CD4-positive, alpha-beta T cell (primary cell): ENCODE measurements around the gene GALK1. TPM values are rescaled to one million over a fixed set of nuclear protein-coding genes. Genes with fewer than 3 reads are reported as not detected.

ENCODE experiments used
- ATAC-seq: fragments of 200-7000 bp; cut with Tn5 transposase; one replicate; pipeline ENCODE4 v1.10.0; 2022; ENCODE audit warnings: mild to moderate bottlenecking; ENCODE audit not compliant: poor library complexity
- CTCF ChIA-PET: fragments of 350-600 bp; sonication (Branson Sonifier 250); formaldehyde crosslinking; loops from one replicate; lab custom pipeline; 2021; ENCODE audit warnings: antibody characterized with exemption, inconsistent platforms; lab: Charles Lee
- POLR2A ChIA-PET: fragments of 350-600 bp; sonication (Branson Sonifier 250); formaldehyde crosslinking; loops from one replicate; lab custom pipeline; 2021; ENCODE audit warnings: antibody characterized with exemption, inconsistent platforms; lab: Charles Lee
- DNase-seq, 14 experiments: peaks; one replicate each; pipeline ENCODE4 v3.0.0-alpha.2; 2013 to 2020; ENCODE audit warnings: mixed read lengths in 2 of 14
- H3K27ac ChIP-seq, 2 donors: one replicate each; pipeline versions ENCODE4 v1.5.1 to v1.7.0; 2013; ENCODE audit warnings: low read length in 2 of 2, low read depth in 1 of 2, mild to moderate bottlenecking in 1 of 2
- H3K27me3 ChIP-seq, 2 experiments: 1 replicate in 1 of 2; 2 replicates in 1 of 2; pipeline versions ENCODE4 v1.6.1 to v1.7.0; 2013; ENCODE audit warnings: low read length in 2 of 2, control low read depth in 1 of 2, mild to moderate bottlenecking in 1 of 2, moderate library complexity in 1 of 2; ENCODE audit not compliant: insufficient read depth in 2 of 2, control insufficient read depth in 1 of 2
- H3K36me3 ChIP-seq: one replicate; pipeline ENCODE4 v1.6.1; 2013; ENCODE audit warnings: low read length, control low read depth; ENCODE audit not compliant: insufficient read depth
- H3K4me1 ChIP-seq: one replicate; pipeline ENCODE4 v1.6.1; 2013; ENCODE audit warnings: low read length, control low read depth; ENCODE audit not compliant: insufficient read depth
- H3K4me3 ChIP-seq: one replicate; pipeline ENCODE4 v1.5.1; 2013; ENCODE audit warnings: mild to moderate bottlenecking, low read length, moderate library complexity
- H3K9me3 ChIP-seq, 2 experiments: 1 replicate in 1 of 2; 2 replicates in 1 of 2; pipeline versions ENCODE4 v1.6.1 to v1.7.0; 2013; ENCODE audit warnings: low read length in 2 of 2, mild to moderate bottlenecking in 2 of 2, control low read depth in 1 of 2, moderate library complexity in 1 of 2; ENCODE audit not compliant: control insufficient read depth in 1 of 2, insufficient read depth in 1 of 2
- H3K27ac Mint-ChIP-seq: one replicate; pipeline ENCODE4 v1.8.0; 2020; ENCODE audit warnings: mixed read lengths
- H3K27me3 Mint-ChIP-seq: one replicate; pipeline ENCODE4 v1.8.0; 2021; ENCODE audit warnings: mixed read lengths
- H3K36me3 Mint-ChIP-seq: one replicate; pipeline ENCODE4 v1.8.0; 2021; ENCODE audit warnings: low read depth, mixed read lengths
- H3K4me1 Mint-ChIP-seq: one replicate; pipeline ENCODE4 v1.8.0; 2021; ENCODE audit warnings: low read depth, mixed read lengths
- H3K4me3 Mint-ChIP-seq: one replicate; pipeline ENCODE4 v1.8.0; 2020; ENCODE audit warnings: mild to moderate bottlenecking, mixed read lengths
- H3K9me3 Mint-ChIP-seq: one replicate; pipeline ENCODE4 v1.8.0; 2020; ENCODE audit warnings: mixed read lengths
- CTCF ChIP-seq: fragments of 200-600 bp; IDR thresholded peaks from one replicate; pipeline ENCODE4 v1.8.0; 2022; ENCODE audit warnings: antibody characterized with exemption, mild to moderate bottlenecking
- intact Hi-C, 2 experiments: fragments of 100-400 bp; cut with DNase I in 1 of 2; cut with micrococcal nuclease in 1 of 2; formaldehyde crosslinking; loops; one replicate each; pipeline versions ENCODE4 v1.15.1 to v1.9.0; 2023 to 2025; cut with DNase I, micrococcal nuclease
- total RNA-seq, 174 experiments: library from RNA in 2 of 174; stranded (reverse) in 2 of 174; gene quantifications; one replicate each; pipeline ENCODE4 v1.2.3 and lab custom pipeline; 2021 to 2026

Gene GALK1
- total RNA-seq, 2 experiments from 2014 or later = 5.9 to 6.0 TPM

GRCh38 chr17:75725504-75725903 lies 39.5 kb downstream of the GALK1 start:
- Histone ChIP-seq H3K27ac (no peak overlapping the region), H3K36me3 (no peaks in the 10 kb centered on the region), H3K4me1 (peaks cover 10% of the 10 kb centered on the region), H3K27me3 (no peaks in the 10 kb centered on the region), H3K4me3 (no peak overlapping the region), H3K9me3 (no peaks in the 10 kb centered on the region)
- no peak overlapping the region for H3K4me3 Mint-ChIP-seq
- H3K27me3 Mint-ChIP-seq = no peaks in the 10 kb centered on the region
- no peak overlapping the region for H3K27ac Mint-ChIP-seq
- peaks cover 3% of the 10 kb centered on the region for H3K4me1 Mint-ChIP-seq
- no peaks in the 10 kb centered on the region for H3K36me3 Mint-ChIP-seq
- H3K9me3 Mint-ChIP-seq = no peaks in the 10 kb centered on the region
- ChIA-PET POLR2A (no interaction called here), CTCF (no interaction called here)
- ATAC-seq = no peak
- no peak for TF ChIP-seq CTCF
- intact Hi-C loops = no loop called here
- no peak for DNase-seq

- Mint-ChIP-seq H3K4me1 (peaks cover 4% of the 10 kb centered on the region), H3K27ac (no peak overlapping the region), H3K36me3 (no peaks in the 10 kb centered on the region), H3K27me3 (no peaks in the 10 kb centered on the region), H3K9me3 (no peaks in the 10 kb centered on the region), H3K4me3 (no peak overlapping the region)
- no peak for TF ChIP-seq CTCF
- ChIA-PET POLR2A (no interaction called here), CTCF (interaction anchor here (0.6 kb wide), 1 partner anchor 10 kb away, joined by 3 read pairs; no protein-coding TSS in a partner anchor)
- Histone ChIP-seq H3K4me3 (no peak overlapping the region), H3K27ac (no peak overlapping the region), H3K27me3 (no peaks in the 10 kb centered on the region), H3K36me3 (no peaks in the 10 kb centered on the region), H3K4me1 (peaks cover 12% of the 10 kb centered on the region), H3K9me3 (no peaks in the 10 kb centered on the region)
- ATAC-seq (no peak), DNase-seq (peak in 1 of 14 experiments; percentile 16)
- intact Hi-C loops = no loop called here
Measured at GRCh38 chr17:75724016-75725003, 40.7 kb downstream of the GALK1 start.

DNA sequence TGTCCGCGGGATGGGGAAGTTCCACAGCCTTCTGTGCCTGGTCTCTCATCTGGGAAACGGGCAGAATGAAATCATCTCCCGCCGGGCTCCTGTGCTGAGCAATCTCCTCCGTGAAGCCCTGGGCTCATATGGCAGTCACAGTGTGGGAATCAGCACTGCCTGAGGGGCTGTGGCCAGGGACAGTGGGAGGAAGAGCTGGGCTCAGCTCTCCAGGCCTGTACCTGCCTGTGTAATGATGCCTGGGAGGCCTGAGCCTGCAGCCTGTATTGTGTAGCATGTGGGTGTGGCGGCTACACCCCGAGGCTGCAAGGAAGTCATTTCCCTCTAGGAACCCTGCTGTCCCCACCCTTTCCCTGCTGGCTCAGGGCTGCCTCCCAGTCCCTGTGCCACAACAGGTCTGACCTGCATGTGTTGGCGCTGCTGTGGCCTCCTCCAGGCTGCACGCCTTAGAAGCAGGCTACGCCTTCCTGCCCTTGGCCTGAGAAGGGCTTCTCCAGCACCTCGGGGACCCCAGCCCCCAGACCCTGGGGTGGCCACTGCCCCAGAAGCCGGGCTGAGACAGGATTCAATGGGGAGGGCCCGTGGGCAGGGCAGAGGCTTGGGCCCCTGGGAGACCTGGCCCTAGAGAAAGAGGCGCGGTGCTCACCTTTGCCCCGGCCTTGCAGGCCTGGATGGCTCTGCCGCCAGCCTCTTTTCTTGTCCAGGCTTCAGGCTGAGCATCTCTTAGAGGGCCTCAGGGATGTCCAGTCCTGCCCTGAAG lies 41.6 kb downstream of the GALK1 start:
- no peaks in the 10 kb centered on the region for H3K9me3 Mint-ChIP-seq
- CTCF ChIA-PET = no interaction called here
- ATAC-seq (no peak), DNase-seq (peak in 1 of 14 experiments; percentile 11)
- H3K36me3 Mint-ChIP-seq = no peaks in the 10 kb centered on the region
- H3K4me3 Mint-ChIP-seq = no peak overlapping the region
- POLR2A ChIA-PET = no interaction called here
- H3K27me3 Mint-ChIP-seq = no peaks in the 10 kb centered on the region
- no peak for TF ChIP-seq CTCF
- H3K27ac Mint-ChIP-seq = no peak overlapping the region
- Histone ChIP-seq H3K27ac (no peak overlapping the region), H3K27me3 (no peaks in the 10 kb centered on the region), H3K9me3 (no peaks in the 10 kb centered on the region), H3K36me3 (no peaks in the 10 kb centered on the region), H3K4me1 (peaks cover 12% of the 10 kb centered on the region), H3K4me3 (no peak overlapping the region)
- peaks cover 4% of the 10 kb centered on the region for H3K4me1 Mint-ChIP-seq
- intact Hi-C loops = no loop called here
